Lower leg skin (tissue), 3 donors: ENCODE results near the gene BICRAL.

Experiments used
- CTCF ChIP-seq, 3 donors: fragments of 450-650 bp; IDR thresholded peaks; one replicate each; pipeline ENCODE4 v1.5.1; 2016; ENCODE audit warnings: antibody characterized with exemption in 3 of 3, mild to moderate bottlenecking in 3 of 3, moderate library complexity in 2 of 3
- POLR2A ChIP-seq, 2 donors: fragments of 450-650 bp; IDR thresholded peaks; one replicate each; pipeline ENCODE4 v1.6.1; 2016 to 2017; ENCODE audit warnings: antibody characterized with exemption in 2 of 2, mild to moderate bottlenecking in 1 of 2, moderate library complexity in 1 of 2

GRCh38 chr6:42756722-42757121 lies 25.1 kb upstream of the BICRAL start:
- TF ChIP-seq CTCF (IDR thresholded peaks at IDR 0.05) (no peak), POLR2A (IDR thresholded peaks at IDR 0.05) (no peak)
